Measurements from ENCODE around the gene IGSF21.

The IGSF21 gene

GRCh38 chr1:18107369-18108298, at the start of gene IGSF21:
Gene IGSF21, plus strand, starts transcription at chr1:18107798. Its CDS starts 331 bp downstream, at chr1:18108129.
- DNase-seq, result no peak

GRCh38 chr1:18058206-18058921, 49.2 kb upstream of the IGSF21 start:
- no peak for DNase-seq

DNA sequence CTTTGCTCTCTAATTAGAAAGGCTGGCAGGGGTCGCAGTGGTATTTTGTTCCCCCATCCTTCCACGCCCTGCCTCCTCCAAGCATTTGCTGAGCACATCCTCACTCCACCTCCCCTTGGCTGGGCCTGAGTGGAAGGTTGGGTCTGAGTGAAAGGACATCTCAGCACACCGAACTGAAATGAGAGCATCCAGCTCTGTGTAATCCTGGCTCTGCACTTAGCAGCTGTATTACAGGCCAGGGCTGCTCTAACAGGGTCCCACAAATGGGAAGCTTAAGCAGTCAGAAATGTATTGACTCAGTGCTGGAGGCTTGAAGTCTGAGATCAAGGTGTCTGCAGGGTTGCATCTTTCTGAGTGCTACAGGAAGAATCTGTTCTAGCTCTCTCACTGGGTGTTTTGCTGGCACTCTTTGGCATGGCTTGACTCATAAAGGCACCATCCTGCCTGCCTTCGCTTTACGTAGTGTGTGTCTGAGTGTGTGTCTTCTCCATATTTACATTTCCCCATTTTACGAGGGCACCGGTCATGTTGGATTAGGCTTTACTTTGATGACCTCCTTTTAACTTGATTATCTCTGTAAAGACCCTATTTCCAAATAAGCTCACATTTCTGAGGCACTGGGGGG, 48.5 kb upstream of the IGSF21 start:
- DNase-seq, result no peak

DNA sequence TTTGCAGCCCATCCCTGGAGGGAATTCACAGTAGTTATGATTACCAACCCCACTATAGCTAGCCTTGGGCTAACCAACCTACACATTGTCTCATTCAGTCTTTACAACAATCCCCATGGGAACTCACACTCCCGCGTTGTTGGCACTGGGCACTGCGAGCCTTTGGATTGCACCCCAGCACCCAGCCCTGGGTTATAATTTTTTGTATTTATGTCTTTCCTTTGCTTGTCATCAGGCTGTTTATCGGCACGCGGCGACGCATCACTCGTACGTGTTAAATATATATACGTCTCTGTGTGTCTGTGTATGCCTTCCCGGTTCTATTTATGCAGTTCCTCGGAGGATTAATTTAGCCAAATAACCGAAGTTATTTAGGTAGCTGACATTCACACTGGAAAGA, 47.2 kb upstream of the IGSF21 start:
- no peak for DNase-seq

- no peak for DNase-seq
These were observed 45.4 kb upstream of the IGSF21 start for GRCh38 chr1:18062185-18062584.

DNA sequence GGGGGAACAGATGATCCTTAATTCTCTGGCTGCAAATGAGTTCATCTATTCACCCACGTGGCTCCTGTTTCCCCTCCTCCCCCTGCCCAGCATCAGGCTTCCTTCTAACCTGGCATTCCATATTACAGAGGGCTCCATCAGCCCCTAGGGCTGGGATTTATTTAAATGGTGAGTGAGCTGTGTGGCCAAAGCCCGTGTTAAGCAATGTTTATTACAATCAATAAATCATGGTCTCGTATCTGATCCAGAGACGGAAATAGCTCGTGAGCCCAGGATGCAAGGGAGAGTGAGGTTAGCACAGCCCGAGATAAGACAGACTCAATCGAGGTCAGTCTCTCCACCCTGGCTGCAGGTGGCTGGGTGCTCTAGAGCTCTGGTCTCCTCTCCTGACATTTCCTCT, 43.1 kb upstream of the IGSF21 start:
- no peak for DNase-seq

- DNase-seq, result no peak
These were observed 41.0 kb upstream of the IGSF21 start for GRCh38 chr1:18066576-18066975.

DNA sequence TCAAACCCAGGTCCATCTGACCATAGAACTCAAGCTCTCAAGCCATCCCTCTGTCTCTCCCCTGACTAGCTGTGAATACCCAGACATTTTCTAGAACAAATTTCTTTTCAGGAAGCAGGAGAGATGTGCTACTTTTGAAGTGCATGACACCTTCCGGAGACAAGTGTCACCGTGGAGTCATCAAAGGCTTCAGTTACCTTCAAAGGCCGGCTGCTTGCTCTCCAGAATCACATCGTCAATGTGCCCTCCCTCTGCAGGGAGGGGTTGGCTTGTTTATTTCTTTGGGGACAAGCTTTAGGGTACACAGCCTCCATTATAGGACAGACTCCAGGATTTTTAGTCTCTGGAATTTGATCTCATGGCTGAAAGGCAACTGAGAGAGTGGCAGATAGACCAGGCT, 37.7 kb upstream of the IGSF21 start:
- DNase-seq, result no peak

DNA sequence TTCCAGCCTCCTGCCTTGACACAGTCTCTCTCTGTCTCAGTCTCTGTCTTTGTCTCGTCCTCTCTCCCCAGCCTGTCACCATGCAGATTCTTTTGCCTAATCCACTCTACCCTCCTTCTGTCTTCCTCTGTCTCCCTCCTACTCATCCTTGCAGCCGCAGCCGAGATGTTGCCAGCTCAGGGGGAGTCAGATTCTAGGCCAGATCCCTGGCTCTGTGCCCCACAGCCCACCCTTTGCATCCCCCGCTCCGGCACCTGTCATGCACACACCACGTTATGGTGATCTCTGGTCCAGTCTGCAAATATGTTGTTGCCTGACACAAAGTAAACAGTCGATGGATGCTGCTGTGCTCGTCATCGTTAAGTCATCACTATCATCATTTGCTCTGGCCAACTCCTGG, 35.5 kb upstream of the IGSF21 start:
- DNase-seq, result no peak

GRCh38 chr1:18073066-18073642, 34.4 kb upstream of the IGSF21 start:
- DNase-seq, result no peak

- no peak for DNase-seq
These were observed 29.9 kb upstream of the IGSF21 start for GRCh38 chr1:18077657-18078215.

DNA sequence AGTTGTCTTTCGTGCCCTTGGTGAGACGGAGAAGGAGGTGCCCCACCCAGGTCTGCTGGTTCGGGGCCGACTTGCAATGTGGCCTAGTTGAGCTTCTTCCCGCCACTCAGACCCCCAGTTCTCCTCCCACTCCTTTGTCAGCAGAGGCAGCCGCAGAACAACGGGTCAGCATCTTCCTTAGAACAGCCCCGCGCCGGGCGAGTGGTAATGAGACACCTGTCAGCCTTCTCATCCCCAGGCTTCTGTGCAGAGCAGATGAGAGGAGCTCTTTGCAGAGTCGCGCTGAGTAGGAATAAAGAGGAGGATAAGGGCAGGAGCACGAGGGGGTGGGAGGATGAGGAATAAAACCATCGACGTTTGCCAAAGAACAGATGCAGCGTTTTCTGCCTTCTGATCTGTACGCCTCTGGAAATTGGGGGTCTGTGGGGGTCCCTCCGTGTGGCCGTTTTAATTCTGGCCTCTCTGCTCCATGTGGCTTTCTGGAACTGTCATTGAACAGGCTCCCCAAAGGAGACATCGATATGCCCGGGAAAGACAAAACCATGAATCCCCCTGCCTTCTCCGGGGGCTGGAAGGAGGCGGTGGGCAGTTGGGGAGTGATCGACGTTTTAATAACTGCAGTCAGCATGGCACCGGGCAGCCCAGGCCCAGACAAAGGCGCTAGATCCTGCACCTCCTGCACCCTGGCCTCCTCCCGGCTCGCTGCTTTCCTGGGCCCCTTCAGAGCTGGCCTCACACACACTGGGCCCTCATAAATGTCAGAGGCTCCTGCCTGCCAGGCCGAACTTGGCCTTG, 27.5 kb upstream of the IGSF21 start:
- DNase-seq, result no peak

GRCh38 chr1:18085387-18086074, 22.1 kb upstream of the IGSF21 start:
- no peak for DNase-seq

DNA sequence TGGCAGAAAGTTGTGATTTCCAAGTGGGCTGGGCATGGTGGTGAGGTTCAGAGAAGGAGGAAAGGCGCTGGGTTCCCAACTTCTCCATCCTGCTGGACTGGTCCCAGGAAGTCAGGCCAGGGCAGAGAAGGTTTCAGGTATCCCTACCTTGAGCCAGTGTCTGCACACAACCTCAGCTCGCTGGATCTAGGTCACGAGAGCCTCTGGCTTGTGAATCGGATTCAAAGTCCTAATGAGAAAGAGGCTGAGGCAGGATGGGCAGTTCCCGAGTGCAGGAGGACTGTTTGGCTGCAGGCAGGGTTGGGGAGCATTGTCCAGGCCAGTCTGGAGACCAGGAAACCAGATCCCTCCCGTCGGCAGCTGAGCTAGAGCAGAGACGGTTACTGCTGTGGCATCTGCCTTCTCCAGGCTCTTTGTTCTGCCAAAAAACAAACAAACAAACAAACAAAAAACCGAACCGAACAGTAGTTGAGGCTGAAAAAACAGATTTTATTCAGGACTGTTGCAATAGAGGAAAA, 19.5 kb upstream of the IGSF21 start:
- no peak for DNase-seq

DNA sequence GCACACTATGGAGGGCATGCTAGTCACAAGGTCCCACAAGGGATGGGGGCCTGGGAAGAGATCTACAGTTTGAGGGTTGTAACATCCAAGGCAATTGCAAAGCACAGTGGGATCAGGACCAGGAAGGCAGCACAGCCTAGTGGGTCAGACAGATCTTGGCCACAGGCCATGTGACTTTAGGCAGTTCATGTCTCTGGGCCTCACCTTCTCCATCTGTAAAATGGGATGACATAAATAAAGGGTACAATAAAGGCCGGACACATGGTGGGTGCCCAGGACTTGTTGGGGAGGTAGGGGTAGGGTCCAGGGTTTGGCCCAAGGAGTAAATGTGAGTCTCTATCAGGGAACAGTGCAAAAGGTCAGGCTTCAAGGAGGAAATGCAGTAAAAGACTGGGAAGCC, 18.1 kb upstream of the IGSF21 start:
- no peak for DNase-seq

- DNase-seq, result no peak
These were observed 17.0 kb upstream of the IGSF21 start for GRCh38 chr1:18090636-18091035.

DNA sequence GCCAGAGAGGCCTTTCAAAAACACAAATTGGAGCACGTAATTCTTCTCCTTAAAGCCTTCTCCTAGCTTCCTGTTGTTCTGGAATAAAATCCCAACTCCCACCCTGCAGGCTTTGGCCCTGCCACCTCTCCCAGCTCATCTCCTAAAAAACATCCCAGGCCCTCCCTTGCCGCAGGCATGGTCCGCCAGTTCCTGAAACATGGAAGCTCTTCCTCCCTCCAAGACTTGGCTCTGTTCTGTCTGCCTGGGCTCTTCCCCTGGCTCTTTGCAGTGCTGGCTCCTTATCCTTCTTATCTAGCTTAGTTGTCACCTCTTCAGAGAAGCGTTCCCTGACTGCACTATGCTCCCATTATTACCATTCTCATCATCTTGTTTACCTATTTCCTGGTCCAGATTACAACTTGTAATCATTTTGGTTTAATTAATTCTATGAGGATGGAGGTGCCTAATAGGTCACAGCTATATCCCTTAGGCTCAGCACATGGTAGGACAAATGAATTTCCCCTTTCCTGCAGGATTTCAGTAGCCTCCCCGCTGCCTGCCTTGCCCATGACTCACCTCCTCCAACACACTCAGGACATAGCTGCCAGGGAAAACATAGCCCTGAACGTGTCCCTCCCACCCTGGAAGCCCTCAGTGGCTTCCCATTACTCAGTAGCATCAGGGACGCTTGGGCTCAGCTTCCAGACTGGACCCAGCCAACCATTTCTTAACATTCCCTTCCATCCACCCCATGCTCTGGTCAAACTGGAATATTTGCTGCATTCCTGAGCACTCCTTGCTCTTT, 15.7 kb upstream of the IGSF21 start:
- no peak for DNase-seq

GRCh38 chr1:18093193-18093592, 14.4 kb upstream of the IGSF21 start:
- DNase-seq, result no peak

- no peak for DNase-seq
These were observed 14.0 kb upstream of the IGSF21 start for GRCh38 chr1:18093646-18094045.

GRCh38 chr1:18094096-18094495, 13.5 kb upstream of the IGSF21 start:
- no peak for DNase-seq

Measured in activated CD4-positive, CD25-positive, alpha-beta regulatory T cell treated with anti-CD3 and anti-CD28 coated beads, Interleukin-2, amount 50 U/mL, for 72 hours (primary cell).